DMS 273 (cell line): Measurements from ENCODE around the gene TACC3.

ENCODE experiments used
- DNase-seq: peaks from one replicate; lab custom pipeline; 2025; ENCODE audit not compliant: unreplicated experiment; lab: John Stamatoyannopoulos, UW

TACC3 gene

DNA sequence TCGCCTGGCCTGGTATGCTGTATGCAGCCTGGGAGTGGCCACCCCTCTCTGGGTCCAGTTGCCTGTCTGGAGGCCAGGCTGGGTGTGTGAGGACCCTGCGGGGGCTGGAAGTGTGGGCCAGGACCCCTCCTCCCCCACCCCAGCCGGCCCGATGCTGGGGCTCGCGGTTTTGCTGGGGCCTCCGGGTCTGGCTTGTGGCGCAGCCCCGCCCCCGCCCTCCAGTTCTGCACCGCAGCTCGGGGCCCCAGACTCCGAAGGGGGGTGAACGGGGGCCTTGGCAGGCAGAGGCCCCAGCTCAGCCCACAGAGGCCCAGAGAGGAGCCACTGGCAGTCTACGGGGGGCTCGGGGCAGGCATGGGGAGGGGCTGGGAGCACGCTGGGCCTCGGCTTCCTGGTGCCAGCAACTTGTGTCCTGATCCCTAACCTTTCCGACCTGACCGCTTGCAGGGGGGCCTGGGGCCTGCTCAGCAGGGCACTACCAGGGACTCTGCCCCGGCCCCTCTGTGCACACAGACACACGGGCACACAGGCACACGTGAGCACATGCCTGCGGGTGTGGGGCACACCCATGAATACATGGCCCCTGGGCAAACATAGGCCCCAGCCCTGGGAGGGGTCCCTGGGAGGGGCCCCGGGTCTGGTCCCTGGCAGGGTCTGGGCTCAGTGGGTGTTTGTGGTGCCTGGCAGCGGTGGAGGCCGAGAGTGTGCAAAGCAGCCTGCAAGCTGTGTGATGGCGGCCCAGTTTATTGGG is 50.4 kb downstream of the TACC3 start:
- no peak for DNase-seq

DNA sequence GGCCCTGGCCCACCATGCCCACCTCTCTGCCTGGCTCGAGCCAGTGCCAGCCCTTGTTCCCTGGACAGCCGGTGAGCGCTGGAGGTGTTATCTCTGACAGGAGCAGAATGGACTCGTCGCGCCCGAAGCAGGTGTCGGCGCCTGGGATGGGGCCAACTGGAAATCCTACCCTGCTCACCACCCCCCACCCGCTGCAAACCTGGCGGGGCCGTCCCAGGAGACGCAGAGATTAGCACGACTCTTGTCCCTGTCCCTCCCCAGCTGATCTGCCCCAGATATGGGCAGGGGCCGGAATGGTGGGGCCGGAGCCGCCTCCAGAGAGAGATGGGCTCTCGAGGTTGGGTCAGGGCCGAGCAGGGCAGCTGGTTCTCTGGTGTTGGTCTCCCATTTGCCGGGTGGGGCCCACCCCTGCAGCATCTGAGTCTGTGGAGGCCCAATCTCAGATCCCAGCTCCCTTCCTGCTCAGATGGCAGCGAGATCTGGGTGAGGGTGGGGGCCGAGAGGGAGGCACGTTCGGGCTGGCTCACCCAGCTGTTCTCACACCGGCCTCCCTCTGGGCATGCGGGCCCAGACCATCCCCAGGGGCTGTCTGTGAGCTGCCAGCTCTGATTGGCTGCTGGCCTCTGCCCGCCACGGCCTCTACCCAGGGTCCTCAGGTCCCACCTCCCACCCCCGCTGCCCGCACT is 51.7 kb downstream of the TACC3 start:
- peak; percentile 93 for DNase-seq

GRCh38 chr4:1773754-1774153 is 52.4 kb downstream of the TACC3 start:
- DNase-seq: no peak

GRCh38 chr4:1775731-1776500 is 54.6 kb downstream of the TACC3 start:
- DNase-seq: no peak

DNA sequence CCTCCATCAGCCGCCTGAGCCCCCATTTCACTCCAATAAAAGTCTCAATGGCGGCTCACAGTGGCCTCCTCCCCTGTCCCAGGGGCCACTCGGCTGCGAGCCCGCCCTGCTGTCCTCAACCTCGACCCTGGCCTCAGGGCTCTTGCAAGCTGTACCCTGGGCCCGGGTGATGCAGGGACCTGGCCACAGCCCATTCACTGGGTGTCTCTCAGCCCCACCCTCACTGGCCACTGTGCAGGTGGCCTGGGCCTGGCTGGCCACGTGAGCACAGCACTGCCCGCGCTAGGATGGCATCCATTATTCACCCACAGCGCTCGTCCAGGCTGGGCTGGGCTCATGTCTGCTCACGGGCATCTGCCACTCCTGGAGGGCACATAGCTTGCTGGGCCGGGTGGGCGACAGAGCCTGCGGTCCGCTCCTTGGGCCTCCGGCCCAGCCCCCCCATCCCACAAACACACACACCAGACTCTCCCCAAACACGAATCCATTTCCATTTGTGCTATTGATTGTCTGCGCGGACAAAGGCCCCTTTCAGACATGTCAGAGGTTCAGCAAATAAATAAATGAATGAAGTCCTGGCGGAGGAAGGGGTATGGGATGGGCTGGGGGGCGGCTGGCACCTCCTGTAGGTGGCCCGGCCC is 55.3 kb downstream of the TACC3 start:
- no peak for DNase-seq

DNA sequence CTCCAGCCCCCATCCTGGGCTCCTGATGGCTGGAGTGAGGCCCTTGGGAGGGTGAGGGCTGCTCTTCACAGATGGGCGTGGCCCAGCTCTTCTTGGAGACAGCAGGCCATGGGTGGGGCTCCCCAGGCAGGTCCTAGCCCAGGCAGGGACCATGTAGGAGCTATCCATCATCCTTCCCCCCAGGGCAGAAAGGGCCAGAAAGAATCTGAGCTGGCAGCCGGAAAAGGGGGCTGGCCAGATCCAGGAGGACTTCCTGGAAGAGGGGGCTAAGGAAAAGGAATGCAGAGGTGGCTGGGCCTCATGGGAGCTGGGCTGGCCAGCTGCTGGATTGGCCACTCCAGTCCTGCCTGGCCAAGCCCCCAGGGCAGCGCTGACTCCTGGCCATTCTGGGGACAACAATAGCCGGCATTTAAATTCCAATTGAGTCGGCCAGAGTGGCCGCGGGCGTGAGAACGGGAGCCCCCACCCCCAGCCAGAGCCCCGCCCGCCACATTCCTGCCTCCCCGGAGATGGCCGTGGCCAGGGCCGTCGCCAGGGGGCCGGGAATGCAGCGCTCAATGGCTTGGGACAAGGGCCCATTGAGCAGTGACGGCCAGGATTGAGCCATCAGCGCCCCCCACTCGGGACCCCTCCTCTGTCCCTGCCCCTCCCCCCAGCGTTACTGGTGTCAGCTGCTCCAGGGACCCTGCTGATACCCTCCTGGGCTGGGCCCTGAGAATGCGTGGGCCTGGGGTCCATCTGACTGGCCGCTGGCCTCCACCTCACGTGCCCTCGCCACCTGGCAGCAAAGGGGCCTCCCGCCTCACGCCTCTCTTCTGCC is 56.7 kb downstream of the TACC3 start:
- peak; percentile 29 for DNase-seq

DNA sequence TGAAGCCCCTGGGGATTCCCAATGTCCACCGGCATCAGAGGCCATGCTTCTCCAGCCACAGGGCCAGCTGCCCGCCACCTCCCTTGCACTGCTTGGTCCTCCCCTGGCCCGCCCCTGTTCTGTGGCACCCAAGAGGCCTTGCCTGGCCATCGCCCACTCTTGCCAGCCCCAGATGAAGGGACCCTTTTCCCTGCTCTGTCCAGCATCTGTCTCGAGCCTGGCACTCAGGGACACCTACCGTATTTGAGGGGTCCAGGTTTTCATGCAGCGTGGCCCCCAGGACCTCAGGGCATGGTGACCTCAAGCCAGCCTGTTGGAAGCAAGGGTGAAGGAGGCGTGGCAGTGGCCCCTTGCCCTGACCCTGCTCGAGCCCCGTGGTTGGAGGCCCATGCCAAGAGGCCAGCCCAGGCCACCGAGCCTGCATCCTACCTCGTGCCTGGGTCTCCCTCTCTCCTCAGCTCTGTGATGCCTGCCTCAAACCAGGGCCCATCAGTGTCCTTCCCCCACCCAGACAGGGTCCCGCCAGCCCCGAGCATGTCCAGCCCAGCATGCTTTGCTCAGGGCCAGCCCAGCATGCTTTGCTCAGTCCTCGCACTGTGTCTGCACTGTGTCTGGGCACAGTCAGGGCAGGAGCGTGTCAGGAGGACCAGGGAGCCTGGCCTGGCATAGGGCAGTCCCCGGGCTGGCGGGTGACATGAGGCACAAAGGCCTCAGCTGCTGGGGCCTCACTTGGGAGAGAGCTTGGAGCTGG is 57.5 kb downstream of the TACC3 start:
- no peak for DNase-seq

GRCh38 chr4:1779588-1780382 is 58.5 kb downstream of the TACC3 start:
- DNase-seq: no peak

DNA sequence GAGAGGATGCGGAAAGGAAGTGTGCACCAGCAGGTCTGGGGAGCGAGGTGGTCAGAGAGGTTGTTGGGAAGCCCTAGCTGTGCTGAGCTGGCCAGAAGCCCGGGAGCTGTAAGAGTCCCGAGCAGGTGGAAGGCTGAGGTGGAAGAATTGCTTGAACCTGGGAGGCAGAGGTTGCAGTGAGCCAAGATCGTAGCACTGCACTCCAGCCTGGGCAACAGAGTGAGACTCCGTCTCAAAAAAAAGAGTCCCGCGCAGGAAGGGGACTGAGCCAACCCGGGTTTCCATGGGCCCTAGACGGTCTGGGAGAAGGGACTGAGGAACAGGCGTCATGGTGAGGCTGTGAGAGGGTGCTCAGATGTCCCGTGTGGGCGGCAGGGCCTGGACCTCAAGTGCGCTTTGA is 59.1 kb downstream of the TACC3 start:
- no peak for DNase-seq

DNA sequence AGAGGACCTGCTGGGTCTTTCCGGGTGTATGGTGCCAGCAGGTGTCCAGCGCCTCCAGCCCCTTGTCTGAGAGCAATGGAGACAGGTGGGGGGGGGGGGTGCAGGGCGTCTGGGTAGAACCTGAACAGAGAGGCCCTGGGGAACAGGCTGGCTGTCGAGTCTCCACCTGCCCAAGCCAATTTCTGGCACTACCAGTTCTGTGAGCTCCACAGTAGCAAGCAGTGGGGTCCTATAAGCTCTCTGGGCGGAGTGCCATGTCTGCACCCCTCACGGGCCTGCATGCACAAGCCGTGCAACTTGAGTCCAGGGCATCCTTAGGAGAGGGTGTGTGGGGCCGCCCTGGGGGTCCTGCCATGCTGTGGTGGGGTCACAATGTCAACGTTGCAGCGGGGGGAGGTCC is 61.7 kb downstream of the TACC3 start:
- peak; percentile 55 for DNase-seq

DNA sequence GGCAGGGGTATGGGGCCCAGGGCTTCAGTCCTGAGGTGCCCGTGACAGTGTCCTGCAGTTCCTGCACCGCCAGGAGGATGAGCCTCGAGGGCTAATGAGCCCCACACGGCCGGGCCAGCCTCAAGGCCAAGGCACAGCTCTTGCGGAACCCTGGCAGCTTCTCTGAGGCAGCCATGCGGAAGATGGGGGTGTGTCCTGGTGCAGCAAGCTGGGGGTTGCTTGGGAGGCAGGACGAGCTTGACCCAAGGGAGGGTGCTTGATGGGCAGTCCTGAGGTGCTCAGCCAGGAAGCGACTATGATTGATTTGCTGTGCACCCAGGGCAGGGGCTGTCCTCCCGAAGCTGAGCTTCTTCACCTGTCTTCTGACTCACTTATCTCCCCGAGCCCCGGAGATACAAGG is 62.6 kb downstream of the TACC3 start:
- DNase-seq: no peak

- no peak for DNase-seq
Measured at GRCh38 chr4:1784395-1784788, 63.1 kb downstream of the TACC3 start.

GRCh38 chr4:1784789-1785591 is 63.7 kb downstream of the TACC3 start:
- DNase-seq: peak; percentile 26

- no peak for DNase-seq
Measured at GRCh38 chr4:1785592-1785991, 64.3 kb downstream of the TACC3 start.

DNA sequence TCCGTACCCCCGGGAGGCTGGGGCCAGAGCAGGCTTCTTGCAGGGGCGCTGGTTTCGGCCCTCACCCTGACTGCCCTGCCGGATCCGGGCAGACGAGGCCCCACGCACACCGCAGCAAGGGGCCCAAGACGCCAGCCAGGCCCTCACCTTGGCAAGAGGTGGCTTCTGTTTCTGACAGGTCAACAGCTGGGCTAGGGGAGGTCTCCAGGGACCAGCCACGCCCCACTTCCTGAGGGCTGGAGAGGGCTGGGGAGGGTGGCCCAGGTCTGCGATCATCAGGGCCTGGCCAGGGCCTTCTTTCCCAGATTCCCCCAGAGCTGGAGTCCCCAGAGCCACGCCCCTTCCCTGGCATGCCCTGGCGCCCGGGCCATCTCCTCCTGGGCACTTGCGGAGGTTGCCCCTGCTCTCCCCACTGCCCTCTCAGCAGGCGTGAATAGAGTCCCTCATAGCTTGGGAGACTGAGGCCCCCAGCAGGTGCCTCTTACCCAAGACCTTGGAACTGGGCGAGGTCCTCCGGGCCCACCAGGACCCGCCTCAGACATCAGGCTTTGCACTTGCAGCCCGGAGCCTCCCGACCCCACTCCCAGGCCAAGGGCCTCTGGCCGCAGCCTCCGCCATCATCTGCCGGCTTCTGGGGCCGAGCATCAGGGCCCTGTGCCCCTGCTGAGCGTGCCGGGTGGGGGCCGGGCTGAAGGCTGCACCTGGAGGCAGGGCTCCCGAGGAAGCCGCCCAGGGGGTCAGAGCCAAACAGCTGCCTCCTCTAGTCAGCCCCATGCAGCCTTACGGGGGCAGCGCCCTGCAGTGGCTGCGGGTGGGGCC is 65.4 kb downstream of the TACC3 start:
- DNase-seq: peak; percentile 21

DNA sequence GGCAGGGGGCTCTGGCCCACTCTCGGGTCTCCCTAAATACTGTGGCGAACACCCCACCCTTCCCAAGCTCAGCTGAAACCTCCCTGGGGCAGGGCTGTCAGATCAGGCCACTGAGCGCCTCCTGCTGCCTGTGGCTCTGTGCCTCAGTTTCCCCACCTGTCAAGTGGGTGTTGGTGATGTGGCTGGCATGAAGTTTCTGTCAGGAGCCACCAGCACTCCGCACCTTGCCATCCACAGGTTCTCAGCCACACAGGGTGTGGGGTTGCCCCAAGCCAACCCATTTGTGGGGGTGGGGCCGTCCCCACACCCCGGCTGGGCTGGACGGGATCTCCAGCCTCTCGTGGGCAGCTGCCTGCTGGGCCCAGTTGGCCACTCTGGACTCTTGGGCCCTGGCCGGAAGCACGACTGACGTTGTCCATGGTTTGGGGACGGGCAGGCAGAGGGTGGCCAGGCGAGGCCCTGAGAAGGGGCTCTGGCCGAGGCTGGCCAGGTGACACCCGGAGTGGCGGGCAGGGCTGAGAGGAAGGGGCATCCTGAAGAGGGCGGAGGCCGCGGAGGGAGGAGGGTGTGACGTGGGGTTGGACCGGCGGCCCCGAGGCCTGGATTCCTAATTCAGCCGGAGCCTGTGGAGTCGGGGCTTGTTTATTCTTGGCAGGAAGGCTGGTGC is 66.2 kb downstream of the TACC3 start:
- no peak for DNase-seq
